Measurements from ENCODE around the gene ITM2B.

DNA sequence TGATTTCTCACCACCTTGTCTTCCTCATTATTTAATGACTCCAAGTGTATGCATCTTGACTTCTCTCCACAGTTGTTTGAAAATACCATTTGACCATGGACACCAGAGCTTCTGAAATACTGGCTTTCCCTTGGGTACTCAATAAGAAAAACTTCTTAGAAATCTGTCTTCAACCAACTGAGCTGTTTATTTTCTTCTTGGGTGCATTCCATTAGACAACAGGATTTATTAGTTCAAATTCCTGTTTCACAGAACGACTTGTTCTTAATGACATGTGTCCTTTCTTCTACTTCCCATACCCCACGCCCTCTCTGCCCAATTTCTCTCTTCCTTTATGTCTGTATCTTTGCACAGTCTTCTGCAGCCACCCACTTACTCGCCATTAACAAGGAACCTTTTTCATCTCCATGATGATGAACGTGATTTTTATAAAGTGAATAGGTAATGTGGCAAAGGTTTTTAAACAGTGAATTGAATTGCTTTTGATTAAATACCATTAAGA is 11.3 kb upstream of the ITM2B start:
- TF ChIP-seq POLR2A (IDR thresholded peaks at IDR 0.05; ENCODE audit: extremely low read depth, insufficient read length), result no peak
- no peak for TF ChIP-seq CTCF (IDR thresholded peaks at IDR 0.05; ENCODE audit: low read depth, low read length)
- TF ChIP-seq, protein P1, sequence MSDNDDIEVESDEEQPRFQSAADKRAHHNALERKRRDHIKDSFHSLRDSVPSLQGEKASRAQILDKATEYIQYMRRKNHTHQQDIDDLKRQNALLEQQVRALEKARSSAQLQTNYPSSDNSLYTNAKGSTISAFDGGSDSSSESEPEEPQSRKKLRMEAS (IDR thresholded peaks at IDR 0.05; ENCODE audit: low read depth, low read length), result no peak

All from NB4 (cell line).